Measurements from ENCODE around the gene NXT1.
"Not testable (repeated sequence)": the region's sequence is repeated elsewhere in the genome, so short reads cannot be mapped to it uniquely, and the experiment has no call there.

Gene NXT1

DNA sequence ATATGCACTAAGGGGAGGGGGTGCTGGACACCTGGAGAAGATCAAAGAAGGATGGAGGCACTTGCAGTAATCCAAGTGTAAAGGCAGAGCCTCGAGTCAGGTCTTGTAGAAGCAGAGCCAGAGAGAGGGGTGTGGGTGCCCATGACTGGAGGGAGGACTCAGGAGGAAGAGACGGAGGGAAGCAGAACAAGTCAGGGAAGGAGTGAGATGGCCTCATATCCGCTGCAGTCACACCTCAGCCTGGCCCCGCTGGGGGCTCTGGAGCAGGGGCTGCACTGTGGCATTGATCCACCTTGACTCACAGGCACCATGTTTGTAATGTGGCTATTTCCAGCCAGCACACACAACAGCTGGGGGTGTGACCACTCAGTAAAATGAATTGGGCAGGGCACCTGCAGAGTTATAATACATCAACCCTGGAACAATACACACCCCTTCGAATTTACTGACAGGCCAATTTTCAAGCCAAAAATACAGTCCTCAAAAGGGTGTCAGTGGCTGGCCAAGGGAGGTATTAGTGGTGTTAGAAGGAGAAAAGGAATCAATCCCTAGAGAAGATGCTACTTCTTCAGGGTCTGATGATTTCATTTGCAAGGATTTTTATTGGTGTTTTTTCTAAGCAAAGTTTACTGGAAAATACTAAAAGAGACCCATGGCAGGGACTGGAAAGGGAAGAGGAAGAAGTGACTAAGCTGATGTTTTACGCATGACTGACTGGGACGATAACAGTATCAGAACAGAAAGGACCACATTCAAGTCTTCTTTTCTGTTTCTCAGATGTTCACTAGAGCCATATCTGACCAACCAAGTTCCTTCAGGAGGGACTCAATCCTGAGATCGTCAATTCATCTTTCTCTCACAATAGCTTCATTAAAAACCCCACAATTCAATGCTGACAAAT is 18.9 kb upstream of the NXT1 start:
- DNase-seq = no peak

DNA sequence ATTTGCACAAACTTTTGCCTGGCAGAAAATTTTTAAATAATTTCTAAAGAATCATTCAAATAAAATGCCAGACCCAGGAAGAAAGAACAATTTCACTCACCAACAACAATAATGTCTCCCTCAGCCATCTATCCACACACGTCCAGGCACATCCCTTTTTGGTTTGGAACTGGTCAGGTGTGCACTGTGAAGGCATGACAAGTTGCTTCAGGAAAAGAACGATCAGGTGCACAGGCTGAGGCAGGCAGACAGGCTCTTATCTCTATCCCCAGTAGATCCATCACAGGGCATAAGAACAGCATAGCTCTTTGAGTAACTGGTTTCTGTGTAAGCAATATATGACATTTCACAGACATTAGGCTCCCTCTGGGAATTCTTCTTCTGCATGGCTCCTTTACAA is 18.1 kb upstream of the NXT1 start:
- DNase-seq = no peak

- DNase-seq = no peak
These were observed 16.5 kb upstream of the NXT1 start for GRCh38 chr20:23334111-23334510.

- no peak for DNase-seq
These were observed 15.1 kb upstream of the NXT1 start for GRCh38 chr20:23335521-23335920.

DNA sequence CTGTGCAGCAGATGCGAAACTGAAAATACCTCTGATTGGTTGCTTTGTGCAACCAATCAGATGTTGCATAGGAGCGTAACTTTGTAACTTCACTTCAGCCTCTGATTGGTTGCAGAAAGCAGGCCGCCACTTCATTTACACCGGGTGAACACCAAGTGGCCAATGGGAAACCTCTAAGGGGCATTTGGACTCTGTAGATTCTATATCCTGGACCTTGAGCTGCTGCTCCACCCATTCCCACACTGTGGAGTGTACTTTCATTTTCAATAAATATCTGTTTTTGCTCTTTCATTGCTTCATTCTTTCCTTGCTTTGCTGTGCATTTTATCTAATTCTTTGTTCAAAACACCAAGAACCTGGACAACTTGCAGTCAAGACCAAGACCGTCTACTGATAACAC is 14.1 kb upstream of the NXT1 start:
- DNase-seq = no peak

GRCh38 chr20:23337312-23337711 is 13.3 kb upstream of the NXT1 start:
- no peak for DNase-seq

GRCh38 chr20:23339986-23340385 is 10.6 kb upstream of the NXT1 start:
- no peak for DNase-seq

DNA sequence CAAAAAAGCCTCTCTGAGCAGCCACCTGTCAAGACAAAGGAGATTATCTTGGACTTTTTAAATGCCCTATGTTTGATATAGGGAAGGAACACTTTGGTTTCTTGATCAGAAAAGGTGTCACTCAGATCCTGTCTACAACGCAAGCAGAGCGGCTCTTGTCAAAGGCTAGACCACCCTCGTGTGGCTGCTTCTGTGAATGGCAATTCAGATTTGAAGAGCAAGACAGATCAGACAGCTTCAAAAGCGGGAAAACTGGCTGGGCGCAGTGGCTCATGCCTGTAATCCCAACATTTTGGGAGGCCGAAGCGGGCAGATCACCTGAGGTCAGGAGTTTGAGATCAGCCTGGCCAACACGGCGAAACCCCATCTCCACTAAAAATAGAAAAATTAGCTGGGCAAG is 10.1 kb upstream of the NXT1 start:
- peak; percentile 29 for DNase-seq

DNA sequence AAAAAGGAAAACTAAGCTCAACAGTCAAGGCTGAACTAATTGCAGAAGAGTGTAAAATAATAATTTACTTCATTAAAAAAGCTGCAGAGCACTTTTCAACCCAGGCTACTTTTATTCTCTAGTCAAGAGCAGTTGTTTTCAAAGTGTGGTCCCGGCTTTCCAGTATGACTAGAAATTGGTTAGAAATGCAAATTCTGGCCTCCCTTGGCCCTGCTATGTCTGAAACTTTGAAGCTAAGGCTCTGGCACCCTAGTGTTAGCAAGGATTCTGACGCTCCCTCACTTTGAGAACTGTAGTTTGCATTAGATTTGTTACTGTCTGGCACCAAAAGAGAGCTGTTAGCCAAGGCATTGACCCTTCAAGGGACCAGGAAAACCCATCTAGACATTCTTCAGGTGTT is 9.5 kb upstream of the NXT1 start:
- DNase-seq = no peak

DNA sequence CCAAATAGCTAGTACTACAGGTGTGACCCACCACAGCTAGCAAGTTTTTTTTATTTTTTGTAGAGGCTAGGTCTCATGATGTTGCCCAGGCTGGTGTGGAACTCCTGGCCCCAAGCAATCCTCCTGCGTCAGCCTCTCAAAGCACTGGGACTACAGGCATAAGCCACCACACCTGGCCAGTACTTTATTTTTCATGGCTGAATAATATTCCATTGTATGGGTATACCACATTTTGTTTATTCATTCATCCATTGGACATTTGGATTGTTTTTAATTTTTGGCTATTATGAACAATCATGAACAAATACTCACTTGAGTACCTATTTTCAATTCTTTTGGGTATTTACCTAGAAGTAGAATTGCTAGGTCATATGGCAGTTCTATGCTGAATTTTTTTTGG is 7.0 kb upstream of the NXT1 start:
- DNase-seq = no peak

DNA sequence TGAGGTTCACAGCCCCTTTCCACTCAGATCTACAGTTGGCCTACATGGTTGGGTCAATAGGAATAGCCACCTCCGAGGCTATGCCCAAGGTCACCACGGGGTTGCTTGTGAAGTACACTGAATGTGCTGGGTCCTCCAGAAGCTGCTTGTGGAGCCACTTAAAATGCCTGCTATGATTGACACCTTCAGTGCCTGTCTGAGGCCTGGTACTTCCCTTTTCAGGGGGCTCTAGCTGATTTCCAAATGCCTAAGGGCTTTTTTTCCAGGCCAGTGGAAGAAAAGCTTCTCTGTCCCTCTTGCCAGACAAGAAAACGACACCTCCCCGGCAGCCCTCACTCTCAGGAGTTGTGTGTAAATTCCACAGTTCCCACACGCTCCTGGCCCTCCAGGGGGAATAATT is 6.3 kb upstream of the NXT1 start:
- DNase-seq = no peak

DNA sequence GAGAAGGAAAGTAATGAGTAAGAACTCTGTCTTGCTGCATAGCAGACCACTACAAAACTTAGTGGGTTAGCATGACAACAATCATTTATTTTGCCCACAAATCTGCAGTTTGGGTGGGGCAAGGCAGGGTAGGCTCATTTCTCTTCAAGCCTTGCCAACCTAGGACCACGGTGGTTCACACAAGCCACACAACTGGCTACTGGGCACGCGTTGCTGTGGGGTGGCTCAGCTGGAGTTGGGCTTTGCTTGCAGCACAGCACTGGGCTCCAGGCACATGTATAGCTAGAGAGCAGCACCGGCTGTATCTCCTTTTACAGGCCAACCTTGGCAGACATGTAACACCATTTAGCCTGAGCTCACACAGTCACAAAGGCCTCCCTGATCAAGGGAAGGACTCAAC is 4.6 kb upstream of the NXT1 start:
- DNase-seq = no peak

DNA sequence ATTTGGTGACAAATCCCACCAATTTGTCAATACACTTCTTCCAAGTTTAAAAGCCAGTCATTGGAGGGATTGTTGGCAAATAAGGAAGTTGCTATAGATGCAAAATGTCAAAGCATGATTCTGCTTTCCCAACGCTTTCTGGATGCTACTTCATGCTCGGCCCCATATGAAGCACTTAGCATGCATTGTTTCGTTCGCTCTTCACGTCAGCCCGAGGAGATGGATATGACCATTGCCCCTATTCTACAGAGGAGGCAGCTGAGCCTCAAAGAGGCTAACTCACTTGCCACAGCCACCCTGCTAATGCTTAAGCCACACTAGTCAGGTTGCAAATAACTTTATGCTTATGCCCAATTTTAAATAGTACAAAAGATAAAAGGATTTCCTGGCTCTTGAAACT is 2.8 kb upstream of the NXT1 start:
- DNase-seq = no peak

DNA sequence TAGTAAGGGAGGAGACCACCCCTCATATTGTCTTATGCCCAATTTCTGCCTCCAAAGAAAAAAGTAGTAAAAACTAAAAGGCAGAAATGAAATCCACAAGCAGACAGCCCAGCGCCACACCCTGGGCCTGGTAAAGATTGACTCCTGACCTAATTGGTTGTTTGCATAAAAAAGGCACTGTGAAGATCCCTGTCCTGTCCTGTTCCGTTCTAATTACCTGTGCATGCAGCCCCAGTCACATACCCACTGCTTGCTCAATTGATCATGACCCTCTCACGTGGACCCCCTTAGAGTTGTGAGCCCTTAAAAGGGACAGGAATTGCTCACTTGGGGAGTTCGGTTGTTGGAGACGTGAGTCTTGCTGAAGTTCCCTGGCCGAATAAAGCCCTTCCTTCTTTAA is 2.1 kb upstream of the NXT1 start:
- not testable (repeated sequence) for DNase-seq

GRCh38 chr20:23349338-23350195 is 1.0 kb upstream of the NXT1 start:
- DNase-seq = peak; percentile 84

- peak; percentile 68 for DNase-seq
These were observed 580 bp downstream of the NXT1 start for GRCh38 chr20:23350904-23351838.

DNA sequence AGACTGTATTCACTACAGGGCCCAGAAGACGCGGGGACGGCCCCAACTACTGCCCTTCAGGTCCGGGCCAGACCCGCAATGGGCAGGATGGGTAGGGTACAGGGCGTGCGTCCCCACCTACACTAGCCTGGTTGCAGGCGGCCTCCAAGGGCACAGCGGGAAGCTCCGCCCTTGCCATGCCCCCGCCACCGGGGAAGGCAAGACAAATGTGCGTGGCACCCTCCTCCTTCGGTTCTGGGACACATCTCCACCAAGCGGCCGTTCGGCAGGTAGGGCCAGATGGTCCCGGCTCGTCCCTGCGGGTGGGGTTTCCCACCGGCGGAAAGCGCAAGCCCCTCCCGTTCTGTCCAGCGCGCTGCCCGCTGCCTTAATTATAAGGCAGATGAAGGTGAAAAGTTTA is 5.6 kb downstream of the NXT1 start:
- no peak for DNase-seq

DNA sequence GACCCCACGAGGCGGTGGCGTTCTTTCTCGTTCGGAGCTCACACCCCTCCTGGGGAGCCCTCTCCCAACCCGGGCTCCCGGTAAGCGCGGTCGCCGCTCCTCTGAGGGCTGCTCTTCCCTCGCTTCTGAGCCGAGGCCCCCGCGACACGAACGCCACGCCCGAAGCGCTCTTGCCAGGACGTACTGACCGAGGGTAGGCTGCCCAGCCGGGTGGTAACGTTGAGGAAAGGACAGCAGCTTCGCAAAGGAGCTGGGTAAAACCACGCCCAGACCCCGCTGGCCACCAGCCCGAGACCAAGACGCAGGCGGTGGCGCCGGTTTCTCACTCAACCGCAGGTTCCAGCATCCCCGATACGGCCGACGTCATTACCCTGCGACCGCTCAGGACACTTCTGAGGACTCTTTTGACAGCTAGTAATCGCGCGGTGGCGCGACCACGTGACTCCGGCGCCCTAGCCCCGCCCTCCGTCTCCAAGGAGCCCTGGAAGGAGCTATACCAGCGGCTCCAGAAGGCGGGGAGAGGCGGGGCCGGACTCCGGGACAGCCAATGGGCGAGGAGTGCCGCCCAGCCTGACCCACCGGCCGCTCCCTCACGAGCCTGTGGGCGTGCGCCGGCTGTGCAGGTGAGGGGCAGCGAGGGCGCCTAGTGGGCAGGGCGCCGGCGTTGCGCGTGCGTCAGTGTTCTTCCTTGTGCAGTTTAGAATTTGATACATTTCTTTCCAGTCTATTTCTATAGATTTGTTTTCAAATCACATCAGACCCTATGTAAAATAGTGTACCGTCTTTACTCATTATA is 7.4 kb downstream of the NXT1 start:
- peak; percentile 100 for DNase-seq

DNA sequence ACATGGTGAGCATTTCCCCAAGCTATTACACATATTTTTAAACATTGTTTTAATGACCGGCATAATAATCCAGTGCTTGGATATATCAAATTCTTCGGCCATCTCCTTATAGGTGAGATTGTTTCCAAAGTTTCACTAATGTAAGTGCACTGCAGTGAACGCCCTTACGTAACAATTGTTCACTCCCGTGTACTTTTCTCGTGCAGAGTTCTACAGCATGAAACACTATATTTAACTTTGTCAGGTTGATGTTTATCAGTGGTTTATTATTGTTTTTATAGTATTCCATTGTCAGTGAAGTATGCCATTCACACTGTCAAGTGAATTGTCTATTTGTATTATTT is 7.9 kb downstream of the NXT1 start:
- no peak for DNase-seq

DNA sequence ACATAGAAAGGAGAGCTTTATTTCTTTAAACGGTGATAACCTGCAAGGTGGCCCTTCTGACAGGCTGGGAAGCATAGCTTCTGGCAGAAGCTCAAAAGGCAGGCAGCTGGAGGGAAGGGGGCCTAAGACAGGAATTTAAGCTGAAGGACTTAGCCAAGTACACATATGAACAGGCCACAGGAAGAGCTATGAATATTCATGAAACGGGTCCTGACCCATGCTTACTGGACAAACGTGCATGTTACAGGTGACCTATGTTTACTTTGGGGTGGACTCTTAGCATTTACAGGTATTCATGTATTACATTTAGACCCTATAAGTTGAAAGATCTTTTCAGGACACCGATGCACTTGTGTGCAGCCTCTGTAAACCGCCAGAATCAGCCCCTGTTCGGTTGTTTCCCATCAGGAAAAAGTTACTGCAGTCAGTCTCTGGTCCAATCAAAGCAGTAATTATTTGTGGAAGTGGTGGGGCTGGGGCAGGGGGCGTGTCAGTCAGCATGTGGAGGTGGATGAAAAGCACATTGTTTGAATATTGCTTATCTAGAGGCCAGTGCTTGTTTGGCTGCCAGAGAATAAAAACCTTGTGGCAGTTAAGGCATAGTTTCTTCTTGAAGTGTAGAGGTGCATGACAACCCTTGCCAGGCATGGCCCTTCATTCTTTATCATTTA is 8.5 kb downstream of the NXT1 start:
- no peak for DNase-seq

DNA sequence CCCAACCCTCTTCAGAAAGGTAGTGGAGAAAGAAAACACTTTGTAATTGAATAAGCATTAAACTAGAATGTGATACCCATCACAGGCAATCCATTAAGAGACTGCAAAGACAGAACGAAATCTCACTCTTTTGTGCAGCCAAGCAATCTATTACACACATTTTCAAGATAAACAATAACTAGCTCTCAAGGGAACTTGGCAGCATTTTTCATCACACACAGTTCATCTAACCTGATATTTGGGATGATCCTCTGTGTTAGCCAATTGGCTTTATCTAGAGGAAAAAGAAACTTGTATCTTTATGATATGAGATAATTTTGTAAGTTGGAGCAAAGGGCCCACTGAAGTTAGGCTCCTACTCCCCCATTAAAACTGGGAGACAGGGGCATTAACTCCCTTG is 9.9 kb downstream of the NXT1 start:
- DNase-seq = no peak

GRCh38 chr20:23361119-23361475 is 10.5 kb downstream of the NXT1 start:
- no peak for DNase-seq

All from CD4-positive, alpha-beta T cell treated with Interleukin-17A for 4 hours (primary cell).